IPS DF 19.7 (cell line): Measurements from ENCODE around the gene ZBTB49.
"Not testable (repeated sequence)": the region's sequence is repeated elsewhere in the genome, so short reads cannot be mapped to it uniquely, and the experiment has no call there.

Source experiments
- DNase-seq: peaks from one replicate; pipeline ENCODE4 v3.0.0-alpha.2; 2013; ENCODE audit warnings: low read depth, low spot score

ZBTB49 gene

GRCh38 chr4:4289941-4290850 is at the start of gene ZBTB49, which contains the start of gene LYAR:
Gene ZBTB49, plus strand, starts transcription at chr4:4290251. Its CDS starts 9,695 bp downstream, at chr4:4299946.
Gene LYAR, minus strand, starts transcription at chr4:4290154. Its CDS starts 6,412 bp downstream, at chr4:4283742.
- peak; percentile 61 for DNase-seq

GRCh38 chr4:4245172-4245571 is 44.9 kb upstream of the ZBTB49 start:
- DNase-seq, result no peak

GRCh38 chr4:4247696-4248028 is 42.4 kb upstream of the ZBTB49 start:
- DNase-seq, result no peak

GRCh38 chr4:4248029-4248884 is 41.8 kb upstream of the ZBTB49 start, which contains the start of gene TMEM128:
Gene TMEM128, minus strand, starts transcription at chr4:4248223. Its CDS starts 21 bp downstream, at chr4:4248202.
- DNase-seq, result peak; percentile 83

- DNase-seq, result no peak
These were observed 41.2 kb upstream of the ZBTB49 start for GRCh38 chr4:4248885-4249203.

GRCh38 chr4:4249342-4249741 is 40.7 kb upstream of the ZBTB49 start:
- not testable (repeated sequence) for DNase-seq

GRCh38 chr4:4249866-4250265 is 40.2 kb upstream of the ZBTB49 start:
- DNase-seq, result no peak

GRCh38 chr4:4254199-4254598 is 35.9 kb upstream of the ZBTB49 start:
- no peak for DNase-seq

- no peak for DNase-seq
These were observed 35.4 kb upstream of the ZBTB49 start for GRCh38 chr4:4254666-4255065.

GRCh38 chr4:4256799-4257198 is 33.3 kb upstream of the ZBTB49 start:
- no peak for DNase-seq

GRCh38 chr4:4257705-4258104 is 32.3 kb upstream of the ZBTB49 start:
- DNase-seq, result not testable (repeated sequence)

GRCh38 chr4:4259484-4260100 is 30.5 kb upstream of the ZBTB49 start:
- DNase-seq, result no peak

GRCh38 chr4:4260185-4260751 is 29.8 kb upstream of the ZBTB49 start:
- no peak for DNase-seq

- no peak for DNase-seq
These were observed 22.1 kb upstream of the ZBTB49 start for GRCh38 chr4:4267981-4268380.

- no peak for DNase-seq
These were observed 21.3 kb upstream of the ZBTB49 start for GRCh38 chr4:4268776-4269175.

GRCh38 chr4:4269331-4269731 is 20.7 kb upstream of the ZBTB49 start:
- no peak for DNase-seq

- no peak for DNase-seq
These were observed 20.2 kb upstream of the ZBTB49 start for GRCh38 chr4:4269856-4270255.

- no peak for DNase-seq
These were observed 19.5 kb upstream of the ZBTB49 start for GRCh38 chr4:4270529-4270928.

- DNase-seq, result no peak
These were observed 18.1 kb upstream of the ZBTB49 start for GRCh38 chr4:4271912-4272311.

GRCh38 chr4:4274226-4274625 is 15.8 kb upstream of the ZBTB49 start:
- no peak for DNase-seq

GRCh38 chr4:4277531-4277930 is 12.5 kb upstream of the ZBTB49 start:
- DNase-seq, result no peak

- no peak for DNase-seq
These were observed 8.3 kb upstream of the ZBTB49 start for GRCh38 chr4:4281787-4282186.
